ENCODE measurements around the gene GSTO2.
"Not testable (repeated sequence)": the region's sequence is repeated elsewhere in the genome, so short reads cannot be mapped to it uniquely, and the experiment has no call there.

Gene GSTO2

DNA sequence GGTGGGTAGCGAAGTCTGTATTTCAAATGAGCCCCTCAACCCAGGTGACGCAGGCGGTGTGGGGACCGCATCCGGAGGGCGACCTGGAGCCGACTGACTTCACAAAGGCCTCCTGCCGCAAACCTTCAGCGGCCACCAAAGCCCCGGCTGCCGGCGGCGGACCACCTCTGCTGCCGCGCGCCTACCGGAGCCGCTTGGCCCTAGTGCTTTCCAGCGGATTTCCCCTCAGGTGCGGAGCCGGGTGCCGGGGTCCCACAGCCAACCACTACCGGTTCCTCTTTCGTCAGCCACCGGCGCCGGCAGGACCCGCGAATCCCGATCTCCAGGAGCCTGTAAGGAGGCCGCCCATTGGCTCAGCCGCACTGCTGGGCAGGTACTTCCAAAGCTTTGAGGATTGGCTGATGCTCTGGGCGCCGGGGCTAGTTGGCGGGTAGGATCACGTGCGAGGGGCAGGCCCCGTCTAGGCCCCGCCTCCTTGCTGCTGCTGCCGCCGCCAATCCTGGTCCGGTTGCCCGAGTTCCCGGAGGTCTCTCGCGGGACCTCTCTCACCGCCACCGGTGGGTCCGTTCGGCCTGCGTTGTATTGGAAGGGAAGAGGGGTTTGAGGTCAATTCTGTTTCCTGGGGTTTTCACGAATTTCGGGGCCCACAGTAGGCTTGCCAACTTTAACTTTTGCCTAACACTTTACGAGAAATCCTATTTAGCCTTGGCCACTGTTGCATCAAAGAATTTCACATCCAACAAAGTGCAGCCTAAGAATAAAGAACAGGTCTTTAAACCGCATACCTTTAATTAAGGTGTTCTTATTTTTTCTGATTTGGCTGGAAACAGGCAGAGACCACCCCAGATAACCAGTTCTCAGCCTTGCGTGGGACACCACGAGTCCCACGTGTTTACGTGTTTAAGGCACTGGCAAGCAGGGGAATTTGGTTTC is at the start of gene GSTO2:
GSTO2 (plus strand) TSS at position 472 of the 933 bp plus-strand sequence. CDS start 5,732 bp downstream, outside the sequence.
- Mint-ChIP-seq H3K36me3 (ENCODE audit: low read depth) (peaks cover 49% of the 10 kb centered on the region), H3K9me3 (no peaks in the 10 kb centered on the region), H3K4me3 (peak within 1 kb of the TSS; percentile 91), H3K27ac (peak within 1 kb of the TSS; percentile 92), H3K27me3 (no peaks in the 10 kb centered on the region), H3K4me1 (ENCODE audit: low read depth) (peaks cover 8% of the 10 kb centered on the region)
- intact Hi-C loops (cut with micrococcal nuclease), result loop anchor here (1.0 to 10.0 kb wide), 5 partner anchors 14 to 144 kb away; partner anchors contain the start of genes CFAP43, GSTO1, ITPRIP and SFR1

DNA sequence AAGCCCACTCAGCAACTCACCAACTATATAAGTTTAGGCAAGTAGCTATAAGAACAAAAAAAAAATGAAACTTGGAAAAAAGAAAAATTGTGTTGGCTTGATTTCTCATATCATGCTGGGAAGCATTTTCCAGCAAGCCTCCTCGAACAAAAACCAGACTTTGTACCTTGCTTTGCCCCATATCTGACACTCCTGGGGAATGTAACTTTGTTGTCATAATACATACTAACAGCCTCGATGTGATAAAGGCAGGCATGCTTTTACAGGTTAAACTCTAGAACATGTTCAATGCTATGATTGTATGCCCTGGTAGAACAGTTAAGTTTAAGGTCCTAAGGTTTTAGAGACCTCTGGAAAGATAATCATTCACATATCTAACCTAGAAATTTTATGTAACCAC is 48.5 kb upstream of the GSTO2 start:
- intact Hi-C loops (cut with micrococcal nuclease), result no loop called here
- no peak overlapping the region for H3K27ac Mint-ChIP-seq
- H3K4me1 Mint-ChIP-seq (ENCODE audit: low read depth), result peaks cover 10% of the 10 kb centered on the region
- H3K4me3 Mint-ChIP-seq, result no peak overlapping the region
- peaks cover 9% of the 10 kb centered on the region for H3K27me3 Mint-ChIP-seq
- no peaks in the 10 kb centered on the region for H3K36me3 Mint-ChIP-seq (ENCODE audit: low read depth)
- no peaks in the 10 kb centered on the region for H3K9me3 Mint-ChIP-seq

DNA sequence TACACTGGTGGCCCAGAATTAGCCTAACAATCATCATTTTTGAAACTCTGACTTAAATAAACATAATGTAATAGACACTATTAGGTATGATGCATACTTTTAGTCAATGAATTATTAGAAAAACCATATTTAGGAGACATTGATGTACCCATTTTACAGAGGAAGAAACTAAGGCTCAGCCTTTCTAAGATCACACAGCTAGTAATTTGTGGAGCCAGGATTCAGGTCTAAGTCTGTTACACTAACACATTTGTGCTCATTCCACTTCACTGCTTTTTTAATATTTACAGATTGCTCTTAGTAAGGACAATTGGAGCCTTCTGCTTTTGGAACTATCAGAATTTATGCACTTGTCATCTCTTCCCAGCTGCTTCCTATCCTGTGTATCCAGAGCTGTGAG is 45.7 kb upstream of the GSTO2 start:
- Mint-ChIP-seq H3K36me3 (ENCODE audit: low read depth) (no peaks in the 10 kb centered on the region), H3K4me1 (ENCODE audit: low read depth) (peaks cover 9% of the 10 kb centered on the region), H3K27me3 (peaks cover 9% of the 10 kb centered on the region), H3K4me3 (no peak overlapping the region), H3K27ac (no peak overlapping the region), H3K9me3 (no peaks in the 10 kb centered on the region)
- intact Hi-C loops (cut with micrococcal nuclease), result no loop called here

DNA sequence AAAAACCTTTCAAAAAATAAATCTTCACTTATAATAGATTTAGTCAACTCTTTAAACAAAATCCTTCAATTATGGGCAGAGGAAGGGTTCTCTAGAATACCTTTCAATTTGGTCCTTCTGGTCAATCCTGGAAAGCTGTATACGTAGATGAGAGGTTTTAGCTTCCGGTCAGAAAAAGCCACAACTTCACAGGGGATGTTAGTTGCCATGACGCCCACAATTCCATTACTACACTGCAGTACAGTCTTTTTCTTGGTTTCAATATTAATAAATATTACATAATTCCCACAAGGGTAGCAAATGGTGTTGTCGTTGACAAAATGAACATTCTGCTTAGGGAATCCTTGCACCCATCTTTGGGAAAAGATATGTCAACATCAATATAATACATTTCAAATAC is 38.5 kb upstream of the GSTO2 start:
- intact Hi-C loops (cut with micrococcal nuclease), result no loop called here
- Mint-ChIP-seq H3K27me3 (peaks cover 19% of the 10 kb centered on the region), H3K9me3 (no peaks in the 10 kb centered on the region), H3K36me3 (ENCODE audit: low read depth) (peaks cover 11% of the 10 kb centered on the region), H3K4me3 (no peak overlapping the region), H3K4me1 (ENCODE audit: low read depth) (peaks cover 10% of the 10 kb centered on the region), H3K27ac (no peak overlapping the region)

DNA sequence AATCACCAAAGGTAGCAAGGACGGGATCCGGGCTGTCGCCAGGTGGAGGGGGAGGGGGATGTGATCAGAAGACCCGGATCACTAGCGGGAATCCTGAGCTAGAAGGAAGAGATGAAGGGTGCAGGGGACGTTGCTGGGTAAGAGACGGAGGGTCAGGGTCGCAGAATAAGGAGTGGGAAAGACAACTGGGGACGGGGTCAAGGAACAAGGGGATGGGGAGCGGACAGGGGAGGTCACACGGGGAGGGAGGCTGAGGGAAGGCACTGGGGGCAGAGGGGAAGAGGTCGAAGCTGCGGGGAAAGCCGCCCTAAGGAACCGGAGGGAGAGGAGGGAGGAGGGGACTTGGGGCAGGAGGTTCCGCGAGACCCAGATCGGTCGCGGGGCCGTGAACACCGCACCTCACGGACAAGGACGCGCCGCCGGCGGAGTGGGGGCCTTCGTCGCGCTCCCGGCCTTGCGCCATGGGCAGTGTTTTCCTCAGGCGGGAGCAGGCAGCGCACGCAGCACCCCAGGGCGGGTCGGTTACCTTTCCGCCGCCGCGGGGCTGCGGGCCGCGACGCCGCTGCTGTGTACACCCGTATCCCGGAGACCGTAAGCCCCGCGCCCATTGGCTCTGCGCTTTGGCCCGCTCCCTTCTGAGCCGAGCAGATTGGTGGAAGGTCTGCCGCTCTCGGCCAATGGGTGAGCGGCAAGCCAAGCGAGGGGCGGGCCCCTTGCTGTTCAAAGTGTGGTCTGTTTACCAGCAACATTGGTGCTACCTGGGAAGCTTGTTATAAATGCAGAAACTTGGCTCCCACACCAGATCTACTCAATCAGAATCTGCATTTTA is 37.0 kb upstream of the GSTO2 start, which contains the start of gene CFAP43:
CFAP43 (minus strand) TSS at position 581 of the 829 bp plus-strand sequence; CDS start at position 463, 118 bp downstream.
- H3K4me3 Mint-ChIP-seq, result peak within 1 kb of the TSS; percentile 84
- peak within 1 kb of the TSS; percentile 77 for H3K27ac Mint-ChIP-seq
- H3K27me3 Mint-ChIP-seq, result peaks cover 19% of the 10 kb centered on the region
- peaks cover 10% of the 10 kb centered on the region for H3K4me1 Mint-ChIP-seq (ENCODE audit: low read depth)
- intact Hi-C loops (cut with micrococcal nuclease), result loop anchor here (1.0 kb wide), 1 partner anchor 37 kb away; the partner anchor contains the start of gene GSTO2
- no peaks in the 10 kb centered on the region for H3K9me3 Mint-ChIP-seq
- peaks cover 11% of the 10 kb centered on the region for H3K36me3 Mint-ChIP-seq (ENCODE audit: low read depth)

DNA sequence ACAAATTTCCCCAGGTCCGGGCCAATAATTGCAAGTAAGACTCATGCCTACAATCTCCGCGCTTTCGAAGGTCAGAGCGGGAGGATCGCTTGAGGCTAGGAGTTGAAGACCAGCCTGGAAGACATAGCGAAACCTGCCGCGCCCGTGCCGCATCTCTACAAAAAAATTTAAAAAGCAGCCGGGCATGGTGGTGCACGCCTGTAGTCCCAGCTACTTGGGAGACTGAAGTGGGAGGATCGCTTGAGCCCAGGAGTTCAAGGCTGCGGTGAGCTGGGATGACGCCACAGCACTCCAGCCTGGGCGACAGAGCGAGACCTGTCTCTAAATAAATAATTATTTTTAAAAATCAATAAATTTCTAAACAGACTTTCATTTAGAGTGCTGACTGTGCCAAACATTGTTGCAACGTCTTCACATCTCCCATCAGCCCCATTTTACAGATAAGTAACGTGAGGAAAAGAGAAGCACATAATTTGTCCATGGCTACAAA is 36.3 kb upstream of the GSTO2 start:
- peak overlapping the region; percentile 84 for H3K4me3 Mint-ChIP-seq
- H3K27me3 Mint-ChIP-seq, result peaks cover 19% of the 10 kb centered on the region
- peaks cover 11% of the 10 kb centered on the region for H3K36me3 Mint-ChIP-seq (ENCODE audit: low read depth)
- no peaks in the 10 kb centered on the region for H3K9me3 Mint-ChIP-seq
- H3K4me1 Mint-ChIP-seq (ENCODE audit: low read depth), result peaks cover 10% of the 10 kb centered on the region
- intact Hi-C loops (cut with micrococcal nuclease), result loop anchor here (1.0 kb wide), 1 partner anchor 37 kb away; the partner anchor contains the start of gene GSTO2
- H3K27ac Mint-ChIP-seq, result peak overlapping the region; percentile 77

DNA sequence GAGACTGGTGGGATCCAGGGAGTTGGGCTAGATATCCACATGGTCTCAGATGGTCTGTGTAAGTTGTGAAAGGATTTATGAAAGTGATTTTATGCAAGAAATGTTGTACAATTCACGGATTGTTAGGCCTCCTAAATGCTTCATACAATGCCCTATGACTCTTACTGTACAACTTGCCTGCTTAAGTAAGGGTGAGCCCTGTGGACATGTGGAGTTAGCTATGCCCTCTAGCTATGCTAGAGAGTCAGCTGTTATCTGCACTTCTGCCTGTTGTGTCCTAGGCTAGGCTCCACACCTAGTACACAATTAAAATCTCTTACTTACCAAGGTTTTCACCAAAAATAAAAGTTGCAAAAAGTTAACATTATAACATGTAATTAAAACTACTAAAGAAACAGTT is 35.2 kb upstream of the GSTO2 start:
- H3K4me3 Mint-ChIP-seq, result no peak overlapping the region
- peaks cover 10% of the 10 kb centered on the region for H3K4me1 Mint-ChIP-seq (ENCODE audit: low read depth)
- intact Hi-C loops (cut with micrococcal nuclease), result no loop called here
- peaks cover 11% of the 10 kb centered on the region for H3K36me3 Mint-ChIP-seq (ENCODE audit: low read depth)
- H3K9me3 Mint-ChIP-seq, result no peaks in the 10 kb centered on the region
- H3K27ac Mint-ChIP-seq, result no peak overlapping the region
- peaks cover 17% of the 10 kb centered on the region for H3K27me3 Mint-ChIP-seq

DNA sequence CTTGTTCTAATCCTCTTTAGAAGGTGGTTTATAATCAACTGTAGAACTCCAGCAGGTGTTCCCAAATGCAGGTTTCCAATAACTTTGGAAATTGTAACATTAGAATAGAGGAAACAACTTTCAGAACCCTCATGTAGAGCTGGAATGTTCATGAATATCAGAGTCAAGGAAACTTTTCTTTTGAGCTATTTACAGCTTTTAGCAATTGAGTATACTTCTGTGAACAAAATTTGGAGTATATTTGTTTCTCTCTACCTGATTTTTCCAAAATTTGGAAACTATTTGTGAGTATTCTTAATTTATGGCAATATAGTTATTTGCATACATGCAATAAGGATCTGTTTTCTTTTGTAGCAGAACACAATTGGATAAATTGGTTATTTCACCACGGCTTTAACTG is 34.0 kb upstream of the GSTO2 start:
- H3K4me3 Mint-ChIP-seq, result no peak overlapping the region
- peaks cover 11% of the 10 kb centered on the region for H3K36me3 Mint-ChIP-seq (ENCODE audit: low read depth)
- H3K27me3 Mint-ChIP-seq, result peaks cover 17% of the 10 kb centered on the region
- intact Hi-C loops (cut with micrococcal nuclease), result no loop called here
- H3K27ac Mint-ChIP-seq, result no peak overlapping the region
- peaks cover 15% of the 10 kb centered on the region for H3K4me1 Mint-ChIP-seq (ENCODE audit: low read depth)
- no peaks in the 10 kb centered on the region for H3K9me3 Mint-ChIP-seq

DNA sequence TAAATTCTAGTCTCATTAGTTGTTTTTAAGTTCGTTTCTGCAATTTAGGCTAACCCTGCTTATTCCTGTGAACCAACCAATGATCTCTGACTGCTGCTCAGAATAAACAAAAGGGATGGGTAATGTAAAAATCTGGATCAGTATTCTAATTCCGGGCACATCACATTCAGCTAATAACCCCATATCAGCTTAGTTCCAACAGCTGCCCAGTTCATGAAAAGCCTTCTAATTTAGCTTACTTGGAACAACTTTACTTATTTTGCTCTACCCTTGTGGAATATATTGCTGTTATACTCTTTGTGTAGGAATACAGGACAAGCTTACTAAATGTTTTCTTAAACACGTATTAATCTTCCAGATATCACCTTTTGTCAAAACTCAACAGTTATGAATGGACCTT is 33.2 kb upstream of the GSTO2 start:
- H3K4me3 Mint-ChIP-seq, result no peak overlapping the region
- peaks cover 24% of the 10 kb centered on the region for H3K4me1 Mint-ChIP-seq (ENCODE audit: low read depth)
- H3K9me3 Mint-ChIP-seq, result no peaks in the 10 kb centered on the region
- H3K36me3 Mint-ChIP-seq (ENCODE audit: low read depth), result peaks cover 11% of the 10 kb centered on the region
- peaks cover 15% of the 10 kb centered on the region for H3K27me3 Mint-ChIP-seq
- intact Hi-C loops (cut with micrococcal nuclease), result no loop called here
- H3K27ac Mint-ChIP-seq, result no peak overlapping the region

DNA sequence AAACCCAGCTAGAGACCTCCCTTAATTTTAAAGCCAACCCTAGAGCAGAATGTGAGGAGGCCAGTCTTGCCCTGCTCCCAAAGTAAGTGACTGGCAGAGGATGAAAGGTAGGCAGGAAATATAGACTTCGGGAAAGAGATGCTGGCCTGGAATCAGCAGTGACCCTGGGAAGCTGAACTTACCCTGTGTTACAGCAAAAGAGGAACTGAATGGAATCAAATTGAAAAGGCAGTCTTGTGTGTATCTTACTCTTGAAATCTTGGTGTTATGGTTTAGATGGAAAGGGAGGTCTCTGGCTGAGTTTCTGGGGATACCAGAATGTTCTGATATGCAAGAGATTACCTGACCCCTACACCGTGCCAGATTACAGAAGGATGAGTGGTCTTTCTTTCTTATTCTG is 28.9 kb upstream of the GSTO2 start:
- Mint-ChIP-seq H3K27me3 (no peaks in the 10 kb centered on the region), H3K36me3 (ENCODE audit: low read depth) (no peaks in the 10 kb centered on the region), H3K4me3 (no peak overlapping the region), H3K4me1 (ENCODE audit: low read depth) (peaks cover 14% of the 10 kb centered on the region), H3K9me3 (no peaks in the 10 kb centered on the region), H3K27ac (no peak overlapping the region)
- intact Hi-C loops (cut with micrococcal nuclease), result no loop called here

DNA sequence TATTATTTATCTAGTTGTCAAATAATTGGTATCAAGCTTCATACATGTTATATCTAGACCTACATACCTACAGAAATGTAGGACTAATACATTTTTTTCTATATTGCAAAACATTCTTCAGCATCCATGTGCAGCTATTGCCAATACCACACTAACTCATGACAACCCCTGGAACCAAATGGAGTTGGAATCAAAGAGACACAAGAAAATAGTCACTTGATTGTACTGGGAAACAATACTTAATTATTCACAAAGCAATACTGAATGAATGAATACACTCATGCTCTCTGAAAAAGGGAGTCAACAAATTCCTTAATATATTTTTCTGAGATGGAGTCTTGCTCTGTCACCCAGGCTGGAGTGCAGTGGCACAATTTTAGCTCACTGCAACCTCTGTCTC is 26.4 kb upstream of the GSTO2 start:
- no peaks in the 10 kb centered on the region for H3K27me3 Mint-ChIP-seq
- H3K27ac Mint-ChIP-seq, result no peak overlapping the region
- H3K9me3 Mint-ChIP-seq, result no peaks in the 10 kb centered on the region
- H3K4me1 Mint-ChIP-seq (ENCODE audit: low read depth), result peaks cover 33% of the 10 kb centered on the region
- H3K36me3 Mint-ChIP-seq (ENCODE audit: low read depth), result no peaks in the 10 kb centered on the region
- no peak overlapping the region for H3K4me3 Mint-ChIP-seq
- intact Hi-C loops (cut with micrococcal nuclease), result no loop called here

DNA sequence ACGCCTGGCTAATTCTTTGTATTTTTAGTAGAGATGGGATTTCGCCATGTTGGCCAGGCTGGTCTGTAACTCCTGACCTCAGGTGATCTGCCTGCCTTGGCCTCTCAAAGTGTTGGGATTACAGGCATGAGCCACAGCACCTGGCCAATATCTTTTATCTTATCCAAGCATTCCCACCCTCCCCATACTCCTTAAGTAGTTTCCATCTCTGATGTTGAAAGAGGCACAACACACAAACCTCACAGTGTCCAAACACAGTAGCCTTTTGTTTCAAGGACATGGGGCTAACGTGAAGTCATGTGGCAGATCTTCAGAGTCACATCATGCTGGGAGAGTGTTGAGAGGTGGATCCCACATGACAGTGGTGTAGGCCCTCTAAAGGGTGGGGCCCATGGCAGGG is 26.0 kb upstream of the GSTO2 start:
- peaks cover 33% of the 10 kb centered on the region for H3K4me1 Mint-ChIP-seq (ENCODE audit: low read depth)
- H3K27me3 Mint-ChIP-seq; H3K4me3 Mint-ChIP-seq; intact Hi-C loops (cut with micrococcal nuclease); H3K36me3 Mint-ChIP-seq (ENCODE audit: low read depth); H3K9me3 Mint-ChIP-seq: not testable (repeated sequence)
- peak overlapping the region; percentile 18 for H3K27ac Mint-ChIP-seq

DNA sequence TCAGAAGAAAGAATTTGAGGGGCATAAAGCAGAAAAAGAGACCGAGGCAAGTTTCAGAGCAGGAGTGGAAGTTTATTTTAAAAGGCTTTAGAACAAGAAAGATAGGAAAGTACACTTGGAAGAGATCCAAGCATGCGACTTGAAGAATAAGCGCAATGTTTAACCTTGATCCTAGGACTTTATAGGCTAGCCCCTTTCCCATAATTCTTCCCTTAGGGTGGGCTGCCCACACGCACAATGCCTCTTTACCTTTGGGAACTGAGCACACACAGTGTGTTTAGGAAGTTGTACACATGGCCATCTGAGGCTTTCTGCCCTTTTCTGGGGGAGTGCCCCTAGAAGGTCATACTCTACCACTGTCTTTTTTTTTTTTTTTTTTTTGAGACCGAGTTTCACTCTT is 25.5 kb upstream of the GSTO2 start:
- no peaks in the 10 kb centered on the region for H3K9me3 Mint-ChIP-seq
- H3K27me3 Mint-ChIP-seq, result no peaks in the 10 kb centered on the region
- intact Hi-C loops (cut with micrococcal nuclease), result no loop called here
- H3K27ac Mint-ChIP-seq, result peak overlapping the region; percentile 18
- peaks cover 33% of the 10 kb centered on the region for H3K4me1 Mint-ChIP-seq (ENCODE audit: low read depth)
- no peaks in the 10 kb centered on the region for H3K36me3 Mint-ChIP-seq (ENCODE audit: low read depth)
- H3K4me3 Mint-ChIP-seq, result no peak overlapping the region
